ENCODE results near the gene LMTK3.

DNA sequence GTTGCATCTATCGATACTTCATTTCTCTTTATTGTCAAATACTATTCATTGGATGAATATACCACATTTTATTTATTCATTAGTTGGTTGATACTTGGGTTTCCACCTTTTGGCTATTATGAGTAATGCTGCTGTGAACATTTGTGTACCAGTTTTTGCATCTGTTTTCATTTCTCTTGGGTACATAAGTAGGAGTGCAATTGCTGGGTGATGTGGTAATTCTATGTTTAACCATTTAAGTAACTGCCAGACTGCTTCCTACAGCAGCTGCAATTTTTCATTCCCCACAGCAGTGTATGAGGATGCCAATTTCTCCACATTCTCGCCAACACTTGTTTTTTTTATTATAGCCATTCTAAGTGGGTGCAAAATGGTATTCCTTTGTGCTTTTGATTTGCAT is 53.6 kb downstream of the LMTK3 start:
- no peak for TF ChIP-seq POLR2A (IDR thresholded peaks at IDR 0.05; ENCODE audit: low read depth)
- TF ChIP-seq, protein P1, sequence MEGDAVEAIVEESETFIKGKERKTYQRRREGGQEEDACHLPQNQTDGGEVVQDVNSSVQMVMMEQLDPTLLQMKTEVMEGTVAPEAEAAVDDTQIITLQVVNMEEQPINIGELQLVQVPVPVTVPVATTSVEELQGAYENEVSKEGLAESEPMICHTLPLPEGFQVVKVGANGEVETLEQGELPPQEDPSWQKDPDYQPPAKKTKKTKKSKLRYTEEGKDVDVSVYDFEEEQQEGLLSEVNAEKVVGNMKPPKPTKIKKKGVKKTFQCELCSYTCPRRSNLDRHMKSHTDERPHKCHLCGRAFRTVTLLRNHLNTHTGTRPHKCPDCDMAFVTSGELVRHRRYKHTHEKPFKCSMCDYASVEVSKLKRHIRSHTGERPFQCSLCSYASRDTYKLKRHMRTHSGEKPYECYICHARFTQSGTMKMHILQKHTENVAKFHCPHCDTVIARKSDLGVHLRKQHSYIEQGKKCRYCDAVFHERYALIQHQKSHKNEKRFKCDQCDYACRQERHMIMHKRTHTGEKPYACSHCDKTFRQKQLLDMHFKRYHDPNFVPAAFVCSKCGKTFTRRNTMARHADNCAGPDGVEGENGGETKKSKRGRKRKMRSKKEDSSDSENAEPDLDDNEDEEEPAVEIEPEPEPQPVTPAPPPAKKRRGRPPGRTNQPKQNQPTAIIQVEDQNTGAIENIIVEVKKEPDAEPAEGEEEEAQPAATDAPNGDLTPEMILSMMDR (IDR thresholded peaks at IDR 0.05), result no peak
- TF ChIP-seq POLR2AphosphoS5 (IDR thresholded peaks at IDR 0.05), result no peak
- TF ChIP-seq EP300 (IDR thresholded peaks at IDR 0.05), result no peak
